Progenitor cell of endocrine pancreas (in vitro differentiated cells): ENCODE results near the gene KIAA1586. TPM values are rescaled to one million over a fixed set of nuclear protein-coding genes. Genes with fewer than 3 reads are reported as not detected.
"Not testable (repeated sequence)": the region's sequence is repeated elsewhere in the genome, so short reads cannot be mapped to it uniquely, and the experiment has no call there.

Experiments used
- DNase-seq: peaks from one replicate; pipeline ENCODE4 v3.0.0; 2021; ENCODE audit warnings: low spot score; ENCODE audit not compliant: unreplicated experiment
- H3K27ac Mint-ChIP-seq: 2 replicates; pipeline ENCODE4 v1.8.0; 2021; ENCODE audit warnings: mild to moderate bottlenecking, moderate library complexity, mixed read lengths
- H3K27me3 Mint-ChIP-seq: 2 replicates; pipeline ENCODE4 v1.8.0; 2021; ENCODE audit warnings: mixed read lengths
- H3K36me3 Mint-ChIP-seq: 2 replicates; pipeline ENCODE4 v1.8.0; 2022; ENCODE audit warnings: mixed read lengths; ENCODE audit not compliant: insufficient read depth
- H3K4me1 Mint-ChIP-seq: 2 replicates; pipeline ENCODE4 v1.8.0; 2021; ENCODE audit warnings: low read depth, mixed read lengths
- H3K4me3 Mint-ChIP-seq: 2 replicates; pipeline ENCODE4 v1.8.0; 2021; ENCODE audit warnings: low read depth, mild to moderate bottlenecking, moderate library complexity, mixed read lengths
- H3K9me3 Mint-ChIP-seq: 2 replicates; pipeline ENCODE4 v1.8.0; 2021; ENCODE audit warnings: low read depth, mixed read lengths
- total RNA-seq: library from RNA; stranded (reverse); gene quantifications from 2 replicates; pipeline ENCODE4 v1.2.1, GENCODE V29; 2021
- TF ChIP-seq, protein P1 (sequence below): fragments of 200-600 bp; sonication (generic); IDR thresholded peaks from one replicate; pipeline ENCODE4 v1.5.0; 2021; ENCODE audit warnings: antibody characterized with exemption, mild to moderate bottlenecking; ENCODE audit not compliant: unreplicated experiment

The KIAA1586 gene
- total RNA-seq, 1 donor from 2014 or later, result 23.0 TPM

DNA sequence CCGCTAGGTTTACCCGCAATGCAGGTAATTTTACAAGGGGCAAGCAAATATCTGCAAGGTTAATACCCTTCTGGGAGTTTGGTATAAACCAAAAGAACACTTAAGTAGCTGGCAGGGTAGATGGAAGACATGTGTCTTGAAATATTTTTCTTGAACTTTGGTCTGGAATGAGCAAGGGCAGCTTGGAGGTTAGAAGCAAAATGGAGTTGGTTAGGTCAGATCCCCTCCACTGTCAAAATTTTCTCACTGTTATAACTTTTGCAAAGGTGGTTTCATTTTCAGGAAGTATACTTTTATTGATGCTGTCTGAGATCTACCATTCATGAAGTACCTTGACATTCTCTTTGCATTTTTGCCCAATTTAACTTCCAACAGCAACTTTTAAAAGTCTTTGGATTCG, 13.3 kb upstream of the KIAA1586 start:
- H3K4me3 Mint-ChIP-seq, result no peak overlapping the region
- H3K36me3 Mint-ChIP-seq, result no peaks in the 10 kb centered on the region
- no peaks in the 10 kb centered on the region for H3K9me3 Mint-ChIP-seq
- peaks cover 8% of the 10 kb centered on the region for H3K4me1 Mint-ChIP-seq
- no peak for DNase-seq
- no peak overlapping the region for H3K27ac Mint-ChIP-seq
- TF ChIP-seq, protein P1, sequence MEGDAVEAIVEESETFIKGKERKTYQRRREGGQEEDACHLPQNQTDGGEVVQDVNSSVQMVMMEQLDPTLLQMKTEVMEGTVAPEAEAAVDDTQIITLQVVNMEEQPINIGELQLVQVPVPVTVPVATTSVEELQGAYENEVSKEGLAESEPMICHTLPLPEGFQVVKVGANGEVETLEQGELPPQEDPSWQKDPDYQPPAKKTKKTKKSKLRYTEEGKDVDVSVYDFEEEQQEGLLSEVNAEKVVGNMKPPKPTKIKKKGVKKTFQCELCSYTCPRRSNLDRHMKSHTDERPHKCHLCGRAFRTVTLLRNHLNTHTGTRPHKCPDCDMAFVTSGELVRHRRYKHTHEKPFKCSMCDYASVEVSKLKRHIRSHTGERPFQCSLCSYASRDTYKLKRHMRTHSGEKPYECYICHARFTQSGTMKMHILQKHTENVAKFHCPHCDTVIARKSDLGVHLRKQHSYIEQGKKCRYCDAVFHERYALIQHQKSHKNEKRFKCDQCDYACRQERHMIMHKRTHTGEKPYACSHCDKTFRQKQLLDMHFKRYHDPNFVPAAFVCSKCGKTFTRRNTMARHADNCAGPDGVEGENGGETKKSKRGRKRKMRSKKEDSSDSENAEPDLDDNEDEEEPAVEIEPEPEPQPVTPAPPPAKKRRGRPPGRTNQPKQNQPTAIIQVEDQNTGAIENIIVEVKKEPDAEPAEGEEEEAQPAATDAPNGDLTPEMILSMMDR, result no peak
- peaks cover 57% of the 10 kb centered on the region for H3K27me3 Mint-ChIP-seq

DNA sequence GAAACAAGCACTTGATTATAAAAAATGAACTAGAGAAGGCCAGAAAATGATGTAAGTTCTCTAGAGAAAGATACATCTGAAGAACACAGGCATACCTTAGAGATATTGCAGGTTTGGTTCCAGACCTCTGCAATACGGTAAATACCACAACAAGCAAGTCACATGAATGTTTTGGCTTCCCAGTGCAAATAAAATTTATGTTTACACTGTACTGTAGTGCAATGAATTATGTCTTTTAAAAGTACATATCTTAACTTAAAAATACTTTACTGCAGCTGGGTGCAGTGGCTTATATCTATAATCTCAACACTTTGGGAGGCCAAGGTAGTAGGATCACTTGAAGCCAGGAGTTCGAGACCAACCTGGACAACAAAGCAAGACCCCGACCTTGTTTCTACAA, 10.9 kb upstream of the KIAA1586 start:
- H3K9me3 Mint-ChIP-seq, result no peaks in the 10 kb centered on the region
- peaks cover 63% of the 10 kb centered on the region for H3K27me3 Mint-ChIP-seq
- DNase-seq, result no peak
- H3K4me1 Mint-ChIP-seq, result peaks cover 8% of the 10 kb centered on the region
- no peaks in the 10 kb centered on the region for H3K36me3 Mint-ChIP-seq
- H3K27ac Mint-ChIP-seq, result no peak overlapping the region
- TF ChIP-seq, protein P1, result no peak
- no peak overlapping the region for H3K4me3 Mint-ChIP-seq

DNA sequence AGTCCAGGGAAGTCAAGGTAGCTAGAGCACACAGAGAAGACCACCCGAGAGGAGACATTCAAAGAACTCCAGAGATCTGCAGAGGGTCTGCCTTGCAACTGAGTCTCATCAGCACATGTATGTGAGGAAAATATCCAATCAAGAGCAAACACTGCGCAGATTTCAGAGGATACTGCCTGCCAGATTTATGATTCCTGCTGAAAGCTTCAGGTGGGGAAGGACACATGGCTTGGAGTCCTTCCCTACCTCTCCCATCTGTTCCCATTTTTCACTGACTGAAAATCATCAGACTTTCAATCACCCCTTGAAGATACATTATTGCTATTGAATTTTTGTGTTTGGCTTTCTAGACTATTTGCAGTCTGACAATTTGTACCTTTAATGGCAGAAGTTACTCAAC, 7.6 kb upstream of the KIAA1586 start:
- H3K36me3 Mint-ChIP-seq, result no peaks in the 10 kb centered on the region
- no peak for DNase-seq
- H3K27ac Mint-ChIP-seq, result no peak overlapping the region
- TF ChIP-seq, protein P1, result no peak
- H3K9me3 Mint-ChIP-seq, result no peaks in the 10 kb centered on the region
- H3K4me3 Mint-ChIP-seq, result no peak overlapping the region
- peaks cover 6% of the 10 kb centered on the region for H3K4me1 Mint-ChIP-seq
- peaks cover 69% of the 10 kb centered on the region for H3K27me3 Mint-ChIP-seq

DNA sequence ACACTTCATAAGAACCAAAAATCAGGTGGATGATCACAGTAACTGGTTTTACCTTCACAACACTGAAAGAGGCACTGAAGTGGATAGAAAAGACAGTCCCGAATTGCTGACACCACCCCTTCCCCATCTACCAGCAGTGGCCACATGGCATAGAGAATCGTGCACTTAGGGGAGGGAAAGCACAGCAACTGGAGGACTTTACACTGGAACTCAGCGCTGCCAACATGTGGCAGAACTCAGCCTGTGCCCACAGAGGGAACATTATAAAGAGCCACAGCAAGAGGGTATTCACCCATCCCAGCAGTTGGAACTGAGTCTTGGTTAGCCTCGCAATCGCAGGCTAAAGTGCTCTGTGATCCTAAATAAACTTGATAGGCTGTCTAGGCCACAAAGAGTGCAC, 6.5 kb upstream of the KIAA1586 start:
- Mint-ChIP-seq H3K36me3 (no peaks in the 10 kb centered on the region), H3K27me3 (peaks cover 69% of the 10 kb centered on the region), H3K27ac (no peak overlapping the region), H3K4me3 (no peak overlapping the region), H3K9me3 (peaks cover 3% of the 10 kb centered on the region), H3K4me1 (peaks cover 6% of the 10 kb centered on the region)
- TF ChIP-seq, protein P1, result no peak
- DNase-seq, result no peak

DNA sequence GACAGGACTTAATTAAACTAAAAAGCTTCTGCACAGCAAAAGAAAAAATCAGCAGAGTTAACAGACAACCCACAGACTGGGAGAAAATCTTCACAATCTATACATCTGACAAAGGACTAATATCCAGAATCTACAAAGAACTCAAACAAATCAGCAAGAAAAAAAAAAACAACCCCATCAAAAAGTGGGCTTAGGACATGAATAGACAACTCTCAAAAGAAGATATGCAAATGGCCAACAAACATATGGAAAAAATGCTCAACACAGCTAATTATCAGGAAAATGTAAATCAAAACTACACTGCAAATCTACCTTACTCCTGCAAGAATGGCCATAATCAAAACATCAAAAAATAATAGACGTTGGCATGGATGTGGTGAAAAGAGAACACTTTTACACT, 2.4 kb upstream of the KIAA1586 start:
- peaks cover 45% of the 10 kb centered on the region for H3K27me3 Mint-ChIP-seq
- H3K36me3 Mint-ChIP-seq, H3K4me3 Mint-ChIP-seq, H3K9me3 Mint-ChIP-seq, H3K27ac Mint-ChIP-seq, DNase-seq: not testable (repeated sequence)
- H3K4me1 Mint-ChIP-seq, result peaks cover 14% of the 10 kb centered on the region

DNA sequence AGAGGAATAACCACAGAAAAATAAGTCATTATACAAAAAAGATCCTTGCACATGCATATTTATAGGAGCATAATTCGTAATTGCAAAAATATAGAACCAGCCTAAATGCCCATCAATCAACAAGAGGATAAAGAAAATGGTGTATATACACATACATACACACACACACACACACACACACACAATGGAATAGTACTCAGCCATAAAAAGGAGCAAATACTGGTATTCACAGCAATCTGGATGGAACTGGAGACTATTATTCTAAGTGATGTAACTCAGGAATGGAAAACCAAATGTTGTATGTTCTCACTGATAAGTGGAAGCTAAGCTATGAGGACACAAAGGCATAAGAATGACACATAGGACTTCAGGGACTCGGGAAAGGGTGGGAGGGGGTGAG, 1.9 kb upstream of the KIAA1586 start:
- Mint-ChIP-seq H3K27ac (no peak overlapping the region), H3K4me3 (peak overlapping the region; percentile 5), H3K27me3 (peaks cover 41% of the 10 kb centered on the region), H3K36me3 (peaks cover 8% of the 10 kb centered on the region), H3K4me1 (peaks cover 18% of the 10 kb centered on the region), H3K9me3 (peaks cover 3% of the 10 kb centered on the region)
- TF ChIP-seq, protein P1, result no peak
- DNase-seq, result no peak

DNA sequence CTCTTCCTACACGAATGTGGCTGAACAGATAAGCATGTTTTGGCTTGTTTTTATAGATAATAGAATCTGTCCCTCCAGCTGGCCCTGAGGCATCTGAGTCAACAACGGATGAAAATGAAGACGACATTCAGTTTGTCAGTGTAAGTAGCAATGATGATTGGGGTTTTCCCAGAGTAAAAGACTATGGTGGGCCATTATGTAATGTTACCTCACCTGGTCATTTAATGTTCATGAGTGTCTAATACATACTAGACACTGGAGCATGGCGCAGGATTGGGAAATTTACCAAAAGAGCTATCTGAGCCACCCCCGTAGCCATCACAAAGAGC, 728 bp downstream of the KIAA1586 start:
- Mint-ChIP-seq H3K36me3 (peaks cover 19% of the 10 kb centered on the region), H3K4me1 (peaks cover 19% of the 10 kb centered on the region), H3K27me3 (peaks cover 18% of the 10 kb centered on the region)
- not testable (repeated sequence) for DNase-seq, H3K4me3 Mint-ChIP-seq, H3K9me3 Mint-ChIP-seq, H3K27ac Mint-ChIP-seq

DNA sequence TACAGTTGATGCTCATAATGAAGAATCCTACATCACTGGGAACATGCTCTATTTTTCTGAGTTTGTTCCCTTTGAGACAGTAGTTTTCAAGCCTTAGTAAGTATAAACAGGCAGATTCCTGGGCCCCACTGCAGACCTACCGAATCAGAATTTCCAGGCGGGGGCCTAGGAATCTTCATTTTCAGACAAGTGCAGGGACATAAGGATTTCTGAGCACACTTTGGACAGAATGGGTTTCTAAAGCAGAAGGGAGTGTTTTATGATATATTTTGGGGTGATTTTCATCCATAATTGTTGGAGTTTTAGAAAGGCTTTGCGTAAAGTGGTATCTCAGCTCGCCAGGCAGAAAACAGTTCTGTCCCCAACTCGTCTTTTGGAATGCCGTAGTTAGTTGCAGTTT, 1.4 kb downstream of the KIAA1586 start:
- H3K36me3 Mint-ChIP-seq, result peaks cover 21% of the 10 kb centered on the region
- not testable (repeated sequence) for H3K9me3 Mint-ChIP-seq, H3K27ac Mint-ChIP-seq, DNase-seq
- peak overlapping the region; percentile 45 for H3K4me3 Mint-ChIP-seq
- peaks cover 15% of the 10 kb centered on the region for H3K27me3 Mint-ChIP-seq
- peaks cover 19% of the 10 kb centered on the region for H3K4me1 Mint-ChIP-seq
